Endothelial cell (in vitro differentiated cells): ENCODE measurements around the gene AP1M1. TPM values are rescaled to one million over a fixed set of nuclear protein-coding genes. Genes with fewer than 3 reads are reported as not detected.
A peak's percentile ranks its signal among the peaks of the same experiment; 100 is the strongest.

Experiments
- DNase-seq: peaks from one replicate; pipeline ENCODE4 v3.0.0; 2021; ENCODE audit warnings: low spot score
- H3K27ac Mint-ChIP-seq: one replicate; pipeline ENCODE4 v1.8.0; 2021; ENCODE audit warnings: mixed read lengths, inconsistent platforms; ENCODE audit not compliant: unreplicated experiment
- H3K27me3 Mint-ChIP-seq: one replicate; pipeline ENCODE4 v1.8.0; 2021; ENCODE audit warnings: mild to moderate bottlenecking, moderate library complexity, mixed read lengths, inconsistent platforms; ENCODE audit not compliant: unreplicated experiment
- H3K36me3 Mint-ChIP-seq: one replicate; pipeline ENCODE4 v1.8.0; 2021; ENCODE audit warnings: mild to moderate bottlenecking, low read depth, mixed read lengths, inconsistent platforms; ENCODE audit not compliant: unreplicated experiment
- H3K4me1 Mint-ChIP-seq: one replicate; pipeline ENCODE4 v1.8.0; 2021; ENCODE audit warnings: mild to moderate bottlenecking, mixed read lengths, inconsistent platforms; ENCODE audit not compliant: unreplicated experiment
- H3K4me3 Mint-ChIP-seq: one replicate; pipeline ENCODE4 v1.8.0; 2021; ENCODE audit warnings: mild to moderate bottlenecking, mixed read lengths, inconsistent platforms; ENCODE audit not compliant: unreplicated experiment
- H3K9me3 Mint-ChIP-seq: one replicate; pipeline ENCODE4 v1.8.0; 2021; ENCODE audit warnings: mixed read lengths, inconsistent platforms; ENCODE audit not compliant: unreplicated experiment
- total RNA-seq: library from RNA; stranded (reverse); fragmentation: NEBNext Ultra II Directional; extraction: Animal tissue kit (Norgen Biotek cat#: 25700); gene quantifications from one replicate; pipeline ENCODE4 v1.2.1, GENCODE V29; 2021; ENCODE audit not compliant: unreplicated experiment
- TF ChIP-seq, protein P1 (sequence below): fragments of 200-600 bp; sonication (generic); IDR thresholded peaks from one replicate; pipeline ENCODE4 v1.5.0; 2021; ENCODE audit warnings: antibody characterized with exemption; ENCODE audit not compliant: unreplicated experiment

Gene AP1M1
- total RNA-seq, 1 donor from 2014 or later, result 76.0 TPM

GRCh38 chr19:16233836-16234551 lies 36.3 kb downstream of the AP1M1 start:
- Mint-ChIP-seq H3K4me1 (peaks cover 21% of the 10 kb centered on the region), H3K27ac (no peak overlapping the region), H3K4me3 (no peak overlapping the region), H3K27me3 (peaks cover 15% of the 10 kb centered on the region), H3K9me3 (no peaks in the 10 kb centered on the region), H3K36me3 (peaks cover 39% of the 10 kb centered on the region)
- TF ChIP-seq, protein P1, sequence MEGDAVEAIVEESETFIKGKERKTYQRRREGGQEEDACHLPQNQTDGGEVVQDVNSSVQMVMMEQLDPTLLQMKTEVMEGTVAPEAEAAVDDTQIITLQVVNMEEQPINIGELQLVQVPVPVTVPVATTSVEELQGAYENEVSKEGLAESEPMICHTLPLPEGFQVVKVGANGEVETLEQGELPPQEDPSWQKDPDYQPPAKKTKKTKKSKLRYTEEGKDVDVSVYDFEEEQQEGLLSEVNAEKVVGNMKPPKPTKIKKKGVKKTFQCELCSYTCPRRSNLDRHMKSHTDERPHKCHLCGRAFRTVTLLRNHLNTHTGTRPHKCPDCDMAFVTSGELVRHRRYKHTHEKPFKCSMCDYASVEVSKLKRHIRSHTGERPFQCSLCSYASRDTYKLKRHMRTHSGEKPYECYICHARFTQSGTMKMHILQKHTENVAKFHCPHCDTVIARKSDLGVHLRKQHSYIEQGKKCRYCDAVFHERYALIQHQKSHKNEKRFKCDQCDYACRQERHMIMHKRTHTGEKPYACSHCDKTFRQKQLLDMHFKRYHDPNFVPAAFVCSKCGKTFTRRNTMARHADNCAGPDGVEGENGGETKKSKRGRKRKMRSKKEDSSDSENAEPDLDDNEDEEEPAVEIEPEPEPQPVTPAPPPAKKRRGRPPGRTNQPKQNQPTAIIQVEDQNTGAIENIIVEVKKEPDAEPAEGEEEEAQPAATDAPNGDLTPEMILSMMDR, result no peak
- DNase-seq, result no peak

DNA sequence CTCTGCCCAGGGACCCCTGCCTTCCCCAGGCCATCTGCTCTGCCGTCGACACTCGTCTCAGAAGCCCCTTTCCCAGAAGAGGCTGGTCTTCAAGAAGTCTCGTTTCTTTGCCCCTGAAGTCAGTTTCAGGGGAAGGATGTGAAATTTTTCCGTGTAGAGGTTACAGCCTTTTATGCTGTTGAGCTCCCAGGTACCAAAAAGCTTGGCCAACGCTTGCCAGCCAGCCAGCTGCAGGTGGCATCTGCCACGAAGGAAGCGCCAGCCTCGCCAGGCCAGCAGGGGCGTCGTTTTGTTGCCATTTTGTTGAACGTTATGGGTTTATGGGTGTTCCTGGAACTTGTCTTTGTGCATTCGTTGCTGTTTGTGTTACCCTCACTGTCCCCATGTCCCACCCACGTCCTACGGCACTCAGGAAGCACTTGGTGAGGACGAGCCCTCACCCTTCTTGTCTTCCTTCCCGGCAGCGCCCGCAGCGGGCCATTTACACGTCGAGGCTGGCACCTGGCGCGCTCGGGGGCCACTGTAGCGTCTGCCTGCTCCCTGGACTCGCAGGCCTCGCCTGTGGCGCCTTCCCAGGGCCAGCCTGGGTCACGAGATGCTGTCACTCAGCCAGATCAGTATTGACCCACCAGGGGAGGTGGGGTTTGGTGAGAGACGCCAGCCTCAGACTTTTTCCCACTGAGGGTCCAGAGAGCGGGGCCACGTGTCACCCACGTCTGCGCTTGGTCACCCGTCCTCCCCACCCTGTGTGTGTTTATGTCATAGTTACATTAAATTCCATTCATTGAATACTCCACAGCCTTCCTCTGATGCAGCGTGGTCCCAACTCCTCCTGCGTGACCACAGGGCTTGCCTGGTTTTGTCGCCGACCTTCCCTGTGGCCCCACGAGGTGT lies 37.1 kb downstream of the AP1M1 start:
- H3K4me3 Mint-ChIP-seq, result peak overlapping the region; percentile 51
- TF ChIP-seq, protein P1, result no peak
- DNase-seq, result no peak
- no peaks in the 10 kb centered on the region for H3K9me3 Mint-ChIP-seq
- H3K36me3 Mint-ChIP-seq, result peaks cover 33% of the 10 kb centered on the region
- H3K27me3 Mint-ChIP-seq, result peaks cover 15% of the 10 kb centered on the region
- peaks cover 21% of the 10 kb centered on the region for H3K4me1 Mint-ChIP-seq
- no peak overlapping the region for H3K27ac Mint-ChIP-seq

DNA sequence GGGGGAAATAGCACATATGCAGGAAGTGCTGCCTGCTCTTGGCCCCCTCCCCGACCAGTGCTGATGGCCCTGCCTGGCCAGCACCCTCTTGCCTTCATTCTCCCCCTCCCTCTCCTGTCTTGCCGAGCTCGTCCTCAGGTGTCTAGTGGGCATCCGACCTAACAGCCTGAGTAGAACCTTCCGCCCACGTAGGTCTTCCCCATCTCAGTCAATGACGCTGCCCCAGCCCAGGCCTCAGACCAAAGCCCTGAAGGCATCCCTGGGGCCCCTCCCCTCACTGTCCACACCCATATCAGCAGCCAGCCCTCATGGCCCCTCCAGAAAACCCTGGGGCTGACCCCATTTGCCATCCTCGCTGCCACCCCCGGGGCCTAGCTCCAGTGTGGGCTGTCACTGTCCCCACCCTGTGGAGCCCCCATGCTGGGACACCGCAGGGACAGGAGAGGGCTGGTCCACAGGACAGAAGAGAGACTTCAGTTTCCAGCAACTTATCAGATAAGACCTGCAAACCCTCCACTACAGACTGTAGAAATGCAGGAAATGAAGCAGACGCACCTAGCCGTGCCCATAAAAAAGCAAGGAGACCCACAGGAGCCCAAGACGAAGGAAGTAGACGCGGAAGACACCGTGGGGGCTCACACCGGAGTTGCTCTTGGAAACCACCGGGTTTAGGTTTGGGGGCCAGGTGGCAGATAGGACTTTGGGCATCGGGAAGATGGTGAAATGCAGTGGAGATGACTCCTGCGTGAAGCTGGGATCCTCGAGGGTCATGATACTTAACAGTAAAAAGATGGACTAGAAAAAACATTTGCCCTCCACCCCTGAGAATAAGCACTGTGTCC lies 38.3 kb downstream of the AP1M1 start:
- DNase-seq, result no peak
- Mint-ChIP-seq H3K27me3 (peaks cover 13% of the 10 kb centered on the region), H3K4me3 (peak overlapping the region; percentile 40), H3K36me3 (peaks cover 26% of the 10 kb centered on the region), H3K27ac (peak overlapping the region; percentile 44), H3K9me3 (no peaks in the 10 kb centered on the region), H3K4me1 (peaks cover 21% of the 10 kb centered on the region)
- TF ChIP-seq, protein P1, result no peak

GRCh38 chr19:16244091-16244490 lies 46.4 kb downstream of the AP1M1 start:
- Mint-ChIP-seq H3K27ac (no peak overlapping the region), H3K27me3 (peaks cover 2% of the 10 kb centered on the region), H3K36me3 (no peaks in the 10 kb centered on the region), H3K9me3 (no peaks in the 10 kb centered on the region), H3K4me3 (no peak overlapping the region), H3K4me1 (no peaks in the 10 kb centered on the region)
- DNase-seq, result no peak
- TF ChIP-seq, protein P1, result no peak
